Mesenchymal stem cell (in vitro differentiated cells and primary cell): ENCODE measurements around the gene MTG1.
A peak's percentile ranks its signal among the peaks of the same experiment; 100 is the strongest.

ENCODE experiments used
- DNase-seq: peaks from one replicate; pipeline ENCODE4 v3.0.0-alpha.2; 2013
- H2AFZ ChIP-seq: one replicate; pipeline ENCODE4 v1.6.1; 2013; ENCODE audit warnings: low read depth, mild to moderate bottlenecking, control low read depth, inconsistent platforms, low read length, moderate library complexity
- H2AK5ac ChIP-seq: 2 replicates; pipeline ENCODE4 v1.6.1; 2013; ENCODE audit warnings: low read length, moderate library complexity, mild to moderate bottlenecking, inconsistent platforms; ENCODE audit not compliant: severe bottlenecking
- H2BK120ac ChIP-seq: one replicate; pipeline ENCODE4 v1.6.1; 2013; ENCODE audit warnings: low read depth, mild to moderate bottlenecking, inconsistent platforms, low read length, moderate library complexity
- H2BK12ac ChIP-seq, 2 experiments: one replicate each; pipeline ENCODE4 v1.6.1; 2013; ENCODE audit warnings: inconsistent platforms in 2 of 2, low read length in 2 of 2, mild to moderate bottlenecking in 2 of 2, moderate library complexity in 2 of 2, control low read depth in 1 of 2
- H2BK15ac ChIP-seq: one replicate; pipeline ENCODE4 v1.6.1; 2013; ENCODE audit warnings: mild to moderate bottlenecking, low read depth, inconsistent platforms; ENCODE audit not compliant: poor library complexity, severe bottlenecking
- H2BK5ac ChIP-seq: 2 replicates; pipeline ENCODE4 v1.6.1; 2013; ENCODE audit warnings: low read depth, mild to moderate bottlenecking, low read length, control low read depth, inconsistent platforms; ENCODE audit not compliant: poor library complexity, severe bottlenecking
- H3K14ac ChIP-seq, 2 experiments: one replicate each; pipeline ENCODE4 v1.6.1; 2013; ENCODE audit warnings: inconsistent platforms in 2 of 2, low read length in 2 of 2, control low read depth in 1 of 2, mild to moderate bottlenecking in 1 of 2, moderate library complexity in 1 of 2
- H3K18ac ChIP-seq, 2 experiments: one replicate each; pipeline ENCODE4 v1.6.1; 2013; ENCODE audit warnings: inconsistent platforms in 2 of 2, low read length in 2 of 2, control low read depth in 1 of 2, low read depth in 1 of 2, mild to moderate bottlenecking in 1 of 2
- H3K23ac ChIP-seq, 2 experiments: one replicate each; pipeline ENCODE4 v1.6.1; 2013; ENCODE audit warnings: inconsistent platforms in 2 of 2, low read length in 2 of 2, mild to moderate bottlenecking in 2 of 2, moderate library complexity in 2 of 2, control low read depth in 1 of 2
- H3K27ac ChIP-seq: 2 replicates; pipeline ENCODE4 v1.5.1; 2013; ENCODE audit warnings: mild to moderate bottlenecking, moderate library complexity, low read length, control low read depth, inconsistent platforms; ENCODE audit not compliant: poor library complexity, severe bottlenecking
- H3K27me3 ChIP-seq, 2 experiments: 2 replicates each; pipeline versions ENCODE4 v1.6.1 to v1.7.0; 2013; ENCODE audit warnings: low read length in 2 of 2, mild to moderate bottlenecking in 2 of 2, moderate library complexity in 2 of 2, control low read depth in 1 of 2, inconsistent platforms in 1 of 2; ENCODE audit not compliant: control insufficient read depth in 1 of 2, insufficient read depth in 1 of 2
- H3K36me3 ChIP-seq, 2 experiments: 2 replicates each; pipeline versions ENCODE4 v1.6.1 to v1.7.0; 2013; ENCODE audit warnings: low read length in 2 of 2, control low read depth in 1 of 2, inconsistent platforms in 1 of 2, low read depth in 1 of 2, mild to moderate bottlenecking in 1 of 2; ENCODE audit not compliant: insufficient read depth in 2 of 2, control insufficient read depth in 1 of 2
- H3K4ac ChIP-seq, 2 experiments: one replicate each; pipeline ENCODE4 v1.6.1; 2013; ENCODE audit warnings: inconsistent platforms in 2 of 2, low read length in 2 of 2, mild to moderate bottlenecking in 2 of 2, moderate library complexity in 2 of 2, control low read depth in 1 of 2, low read depth in 1 of 2
- H3K4me1 ChIP-seq: 2 replicates; pipeline ENCODE4 v1.6.1; 2013; ENCODE audit warnings: low read depth, low read length, control low read depth; ENCODE audit not compliant: control insufficient read depth, insufficient read depth
- H3K4me2 ChIP-seq: 2 replicates; pipeline ENCODE4 v1.6.1; 2013; ENCODE audit warnings: low read length, mild to moderate bottlenecking, inconsistent platforms; ENCODE audit not compliant: poor library complexity, severe bottlenecking
- H3K4me3 ChIP-seq, 2 experiments: 2 replicates each; pipeline versions ENCODE4 v1.5.1 to v1.7.0; 2013; ENCODE audit warnings: low read length in 2 of 2, mild to moderate bottlenecking in 2 of 2, control low read depth in 1 of 2, low read depth in 1 of 2; ENCODE audit not compliant: insufficient read depth in 1 of 2
- H3K79me1 ChIP-seq: replicated peaks from 2 replicates; pipeline ENCODE4 v1.6.1; 2013; ENCODE audit warnings: mild to moderate bottlenecking, control low read depth, low read length, inconsistent platforms; ENCODE audit not compliant: poor library complexity, severe bottlenecking
- H3K9ac ChIP-seq: 2 replicates; pipeline ENCODE4 v1.7.0; 2013; ENCODE audit warnings: mild to moderate bottlenecking, low read length, moderate library complexity
- H3K9me3 ChIP-seq: 2 replicates; pipeline ENCODE4 v1.7.0; 2013; ENCODE audit warnings: mild to moderate bottlenecking, low read length; ENCODE audit not compliant: control insufficient read depth
- H4K8ac ChIP-seq: one replicate; pipeline ENCODE4 v1.6.1; 2013; ENCODE audit warnings: inconsistent platforms, mild to moderate bottlenecking, low read length, moderate library complexity
- H4K91ac ChIP-seq: one replicate; pipeline ENCODE4 v1.6.1; 2013; ENCODE audit warnings: mild to moderate bottlenecking, low read length, inconsistent platforms
- WGBS: methylation state at CpG from one replicate; pipeline ENCODE4 v1.1.7; 2013; ENCODE audit warnings: mixed read lengths; 5-methylcytosine and 5-hydroxymethylcytosine counted together

MTG1 gene

GRCh38 chr10:133457100-133457841, 63.3 kb downstream of the MTG1 start:
- Histone ChIP-seq H3K4me2 (no peak overlapping the region), H2BK12ac (no peak overlapping the region)
- WGBS, result 88% methylated on average over 34 of the region's 34 CpGs

GRCh38 chr10:133458021-133458709, 64.2 kb downstream of the MTG1 start:
- H3K36me3 ChIP-seq, result peaks cover 2 to 33% of the 10 kb centered on the region in 2 experiments
- WGBS, result 91% methylated on average over 40 of the region's 40 CpGs
- H3K18ac ChIP-seq, result no peak overlapping the region
- no peak overlapping the region for H2BK12ac ChIP-seq
- no peak overlapping the region for H2AK5ac ChIP-seq
- H4K8ac ChIP-seq, result no peak overlapping the region
- H2BK120ac ChIP-seq, result no peak overlapping the region
- H3K9me3 ChIP-seq, result no peaks in the 10 kb centered on the region
- H2BK15ac ChIP-seq, result no peak overlapping the region
- H3K4me3 ChIP-seq, result no peak overlapping the region
- H3K14ac ChIP-seq, result no peak overlapping the region
- no peak overlapping the region for H2AFZ ChIP-seq
- H4K91ac ChIP-seq, result no peak overlapping the region
- no peak overlapping the region for H2BK5ac ChIP-seq
- H3K4ac ChIP-seq, result no peak overlapping the region
- no peak overlapping the region for H3K4me2 ChIP-seq
- no peaks in the 10 kb centered on the region for H3K79me1 ChIP-seq
- H3K4me1 ChIP-seq, result no peaks in the 10 kb centered on the region
- H3K23ac ChIP-seq, result no peak overlapping the region
- H3K27me3 ChIP-seq, result no peaks in the 10 kb centered on the region
- H3K9ac ChIP-seq, result no peak overlapping the region
- no peak for DNase-seq
- H3K27ac ChIP-seq, result no peak overlapping the region

More at GRCh38 chr10:133457100-133457841, 63.3 kb downstream of the MTG1 start:
- no peak overlapping the region for H2BK15ac ChIP-seq
- H3K4ac ChIP-seq, result no peak overlapping the region
- no peak overlapping the region for H2BK5ac ChIP-seq
- H2AFZ ChIP-seq, result no peak overlapping the region
- no peaks in the 10 kb centered on the region for H3K4me1 ChIP-seq
- no peak overlapping the region for H3K23ac ChIP-seq
- H2BK120ac ChIP-seq, result no peak overlapping the region
- H3K36me3 ChIP-seq, result peaks cover 2 to 33% of the 10 kb centered on the region in 2 experiments
- no peak for DNase-seq
- H3K18ac ChIP-seq, result no peak overlapping the region
- no peak overlapping the region for H3K4me3 ChIP-seq
- H4K8ac ChIP-seq, result no peak overlapping the region
- no peak overlapping the region for H4K91ac ChIP-seq
- no peak overlapping the region for H2AK5ac ChIP-seq
- no peaks in the 10 kb centered on the region for H3K79me1 ChIP-seq
- H3K27ac ChIP-seq, result no peak overlapping the region
- H3K14ac ChIP-seq, result no peak overlapping the region
- no peaks in the 10 kb centered on the region for H3K9me3 ChIP-seq
- no peaks in the 10 kb centered on the region for H3K27me3 ChIP-seq
- no peak overlapping the region for H3K9ac ChIP-seq

GRCh38 chr10:133458710-133459453, 64.9 kb downstream of the MTG1 start:
- no peak overlapping the region for H2BK120ac ChIP-seq
- H3K79me1 ChIP-seq, result no peaks in the 10 kb centered on the region
- no peak overlapping the region for H3K4ac ChIP-seq
- H2AFZ ChIP-seq, result no peak overlapping the region
- peaks cover 2 to 33% of the 10 kb centered on the region in 2 experiments for H3K36me3 ChIP-seq
- no peak overlapping the region for H2AK5ac ChIP-seq
- H3K23ac ChIP-seq, result no peak overlapping the region
- H4K91ac ChIP-seq, result no peak overlapping the region
- no peak overlapping the region for H3K14ac ChIP-seq
- H3K4me2 ChIP-seq, result no peak overlapping the region
- no peak overlapping the region for H3K27ac ChIP-seq
- no peaks in the 10 kb centered on the region for H3K27me3 ChIP-seq
- H3K9ac ChIP-seq, result no peak overlapping the region
- no peak overlapping the region for H2BK15ac ChIP-seq
- no peak overlapping the region for H2BK12ac ChIP-seq
- no peak overlapping the region for H3K18ac ChIP-seq
- H2BK5ac ChIP-seq, result no peak overlapping the region
- 87% methylated on average over 21 of the region's 21 CpGs for whole genome bisulfite sequencing
- peak overlapping the region; percentile 19 for H4K8ac ChIP-seq
- H3K4me1 ChIP-seq, result no peaks in the 10 kb centered on the region
- no peak overlapping the region for H3K4me3 ChIP-seq
- no peak for DNase-seq
- H3K9me3 ChIP-seq, result no peaks in the 10 kb centered on the region
